HepG2 (cell line): ENCODE results near the gene CDH2. TPM values are rescaled to one million over a fixed set of nuclear protein-coding genes. Genes with fewer than 3 reads are reported as not detected.
A peak's percentile ranks its signal among the peaks of the same experiment; 100 is the strongest.

Experiments
- ASH2L ChIP-seq: fragments of 300-600, 200-600 bp; sonication (generic); IDR thresholded peaks from 2 replicates; pipeline ENCODE4 v1.7.0; 2017; ENCODE audit warnings: low read depth, mild to moderate bottlenecking, moderate library complexity, mixed read lengths, low read length; ENCODE audit not compliant: insufficient read length
- BRD4 ChIP-seq: sonication (generic); formaldehyde crosslinking; IDR thresholded peaks from 2 replicates; pipeline ENCODE4 v1.4.0; 2020; ENCODE audit warnings: missing genetic modification reagents
- CBX1 ChIP-seq: IDR thresholded peaks from one replicate; pipeline ENCODE4 v1.6.1; 2016; ENCODE audit warnings: antibody characterized with exemption, low read depth
- FOSL1 ChIP-seq: sonication (generic); formaldehyde crosslinking; IDR thresholded peaks from 2 replicates; pipeline ENCODE4 v1.9.0; 2021; ENCODE audit warnings: missing genetic modification reagents, borderline replicate concordance
- HMG20B ChIP-seq: conservative IDR thresholded peaks from 2 replicates; pipeline ENCODE4 v1.6.1; 2016; ENCODE audit warnings: missing genetic modification reagents, missing compliant biosample characterization
- MEIS1 ChIP-seq: sonication (generic); formaldehyde crosslinking; IDR thresholded peaks from 2 replicates; pipeline ENCODE4 v1.9.0; 2021; ENCODE audit warnings: mild to moderate bottlenecking, missing genetic modification reagents, moderate library complexity, borderline replicate concordance
- MXD4 ChIP-seq: IDR thresholded peaks from 2 replicates; pipeline ENCODE4 v1.6.1; 2016; ENCODE audit warnings: mild to moderate bottlenecking, missing biosample characterization, missing genetic modification reagents
- NFIC ChIP-seq: IDR thresholded peaks from 2 replicates; pipeline ENCODE4 v1.6.1; 2012; ENCODE audit warnings: mild to moderate bottlenecking, low read length, inconsistent platforms
- PHF21A ChIP-seq: sonication (generic); formaldehyde crosslinking; IDR thresholded peaks from 2 replicates; pipeline ENCODE4 v1.5.0; 2020; ENCODE audit warnings: mild to moderate bottlenecking, missing genetic modification reagents
- RARA ChIP-seq: IDR thresholded peaks from 2 replicates; pipeline ENCODE4 v1.6.1; 2016; ENCODE audit warnings: missing genetic modification reagents, missing compliant biosample characterization
- SAP130 ChIP-seq: IDR thresholded peaks from 2 replicates; pipeline ENCODE4 v1.6.1; 2016; ENCODE audit warnings: low read depth
- SRF ChIP-seq: IDR thresholded peaks from 2 replicates; pipeline ENCODE4 v1.6.1; 2011; ENCODE audit warnings: mild to moderate bottlenecking, low read depth, low read length, moderate library complexity
- TBX2 ChIP-seq: sonication (generic); formaldehyde crosslinking; IDR thresholded peaks from 2 replicates; pipeline ENCODE4 v1.5.0; 2020; ENCODE audit warnings: missing genetic modification reagents, mild to moderate bottlenecking, borderline replicate concordance
- TMF1 ChIP-seq: sonication (generic); formaldehyde crosslinking; IDR thresholded peaks from 2 replicates; pipeline ENCODE4 v1.8.1; 2022; ENCODE audit warnings: low read depth, missing genetic modification reagents
- ZNF333 ChIP-seq: sonication (generic); formaldehyde crosslinking; IDR thresholded peaks from 2 replicates; pipeline ENCODE4 v1.4.0; 2020; ENCODE audit warnings: mild to moderate bottlenecking, missing genetic modification reagents, borderline replicate concordance
- polyA plus RNA-seq, 8 experiments: library from polyadenylated mRNA; depleted of rRNA in 3 of 8; stranded (reverse) in 7 of 8; unstranded in 1 of 8; fragments of >200 nt; fragmentation: Illumina TruSeq in 4 of 8; extraction: Trizol in 4 of 8; gene quantifications; 2 replicates each; pipeline versions ENCODE4 v1.2.1 to v1.2.3, GENCODE V29; 2011 to 2016; ENCODE audit warnings: low read depth in 4 of 8, missing spikeins in 1 of 8, mixed read lengths in 1 of 8; ENCODE audit not compliant: insufficient read depth in 1 of 8
- total RNA-seq, 5 experiments: library from RNA; depleted of rRNA; stranded (reverse); fragments of >200 nt; fragmentation: Illumina TruSeq; extraction: Trizol; gene quantifications; 2 replicates each; pipeline ENCODE4 v1.2.3, GENCODE V29; 2016; ENCODE audit warnings: low read depth in 1 of 5
- TF ChIP-seq, protein P1 (sequence below): sonication (generic); formaldehyde crosslinking; IDR thresholded peaks from 2 replicates; pipeline ENCODE4 v1.4.0; 2020; ENCODE audit warnings: missing genetic modification reagents, borderline replicate concordance
- TF ChIP-seq, protein P2 (sequence below): sonication (generic); formaldehyde crosslinking; conservative IDR thresholded peaks from 2 replicates; pipeline ENCODE4 v1.4.0; 2020; ENCODE audit warnings: mild to moderate bottlenecking, missing genetic modification reagents, moderate library complexity
- TF ChIP-seq, protein P3 (sequence below): sonication (generic); formaldehyde crosslinking; IDR thresholded peaks from 2 replicates; pipeline ENCODE4 v1.4.0; 2020; ENCODE audit warnings: missing genetic modification reagents
- TF ChIP-seq, protein P4 (sequence below): sonication (generic); formaldehyde crosslinking; IDR thresholded peaks from 2 replicates; pipeline ENCODE4 v1.8.1; 2023; ENCODE audit warnings: missing genetic modification reagents, inconsistent platforms, borderline replicate concordance
- TF ChIP-seq, protein P5 (sequence below): sonication (generic); formaldehyde crosslinking; IDR thresholded peaks from 2 replicates; pipeline ENCODE4 v1.5.0; 2020; ENCODE audit warnings: missing genetic modification reagents

Gene CDH2
- total and polyA plus RNA-seq, 2 of the 13 experiments (the other 11 are each of a cell fraction or from before 2014, with no cell fraction given) = 18.6 to 36.1 TPM

DNA sequence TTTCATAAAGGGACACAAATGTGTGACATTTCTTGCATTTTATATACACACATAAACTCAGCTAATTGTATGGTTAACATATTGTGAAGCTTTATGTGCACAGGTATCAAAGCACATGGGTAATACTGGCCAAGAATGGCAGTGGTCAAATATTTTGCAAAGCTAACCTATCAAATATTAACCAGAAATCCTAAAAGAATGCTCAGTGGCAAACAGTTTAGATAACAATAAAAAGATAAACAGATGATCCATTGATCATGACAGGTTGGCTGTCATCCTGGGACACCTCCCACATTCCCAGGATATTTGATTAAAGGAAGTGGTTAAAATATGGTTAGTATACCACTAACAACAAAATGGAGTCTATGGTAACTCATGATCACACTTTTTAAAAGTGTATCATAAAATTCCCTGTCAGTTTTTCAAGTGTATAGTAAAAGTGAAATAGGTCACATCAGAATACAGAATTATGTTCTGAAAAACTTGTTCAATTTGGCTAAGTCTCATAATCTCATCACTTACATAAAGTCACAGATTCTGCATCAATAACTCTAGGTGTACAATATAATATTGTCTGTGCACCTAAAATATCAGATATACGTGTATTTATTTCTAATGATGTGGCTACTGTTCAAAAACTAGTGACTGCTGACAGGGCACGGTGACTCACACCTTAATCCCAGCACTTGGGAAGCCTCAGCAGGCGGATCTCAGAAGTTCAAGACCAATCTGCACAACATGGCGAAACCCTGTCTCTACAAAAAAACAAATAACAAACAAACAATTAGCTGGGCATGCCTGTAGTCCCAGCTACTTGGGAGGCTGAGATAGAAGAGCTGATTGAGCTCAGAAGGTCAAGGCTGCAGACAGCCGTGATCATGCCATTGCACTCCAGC, 48.9 kb downstream of the CDH2 start (continued):
- TF ChIP-seq, protein P1, sequence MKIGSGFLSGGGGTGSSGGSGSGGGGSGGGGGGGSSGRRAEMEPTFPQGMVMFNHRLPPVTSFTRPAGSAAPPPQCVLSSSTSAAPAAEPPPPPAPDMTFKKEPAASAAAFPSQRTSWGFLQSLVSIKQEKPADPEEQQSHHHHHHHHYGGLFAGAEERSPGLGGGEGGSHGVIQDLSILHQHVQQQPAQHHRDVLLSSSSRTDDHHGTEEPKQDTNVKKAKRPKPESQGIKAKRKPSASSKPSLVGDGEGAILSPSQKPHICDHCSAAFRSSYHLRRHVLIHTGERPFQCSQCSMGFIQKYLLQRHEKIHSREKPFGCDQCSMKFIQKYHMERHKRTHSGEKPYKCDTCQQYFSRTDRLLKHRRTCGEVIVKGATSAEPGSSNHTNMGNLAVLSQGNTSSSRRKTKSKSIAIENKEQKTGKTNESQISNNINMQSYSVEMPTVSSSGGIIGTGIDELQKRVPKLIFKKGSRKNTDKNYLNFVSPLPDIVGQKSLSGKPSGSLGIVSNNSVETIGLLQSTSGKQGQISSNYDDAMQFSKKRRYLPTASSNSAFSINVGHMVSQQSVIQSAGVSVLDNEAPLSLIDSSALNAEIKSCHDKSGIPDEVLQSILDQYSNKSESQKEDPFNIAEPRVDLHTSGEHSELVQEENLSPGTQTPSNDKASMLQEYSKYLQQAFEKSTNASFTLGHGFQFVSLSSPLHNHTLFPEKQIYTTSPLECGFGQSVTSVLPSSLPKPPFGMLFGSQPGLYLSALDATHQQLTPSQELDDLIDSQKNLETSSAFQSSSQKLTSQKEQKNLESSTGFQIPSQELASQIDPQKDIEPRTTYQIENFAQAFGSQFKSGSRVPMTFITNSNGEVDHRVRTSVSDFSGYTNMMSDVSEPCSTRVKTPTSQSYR (CRISPR knock-in tag) = no peak
- TF ChIP-seq, protein P2, sequence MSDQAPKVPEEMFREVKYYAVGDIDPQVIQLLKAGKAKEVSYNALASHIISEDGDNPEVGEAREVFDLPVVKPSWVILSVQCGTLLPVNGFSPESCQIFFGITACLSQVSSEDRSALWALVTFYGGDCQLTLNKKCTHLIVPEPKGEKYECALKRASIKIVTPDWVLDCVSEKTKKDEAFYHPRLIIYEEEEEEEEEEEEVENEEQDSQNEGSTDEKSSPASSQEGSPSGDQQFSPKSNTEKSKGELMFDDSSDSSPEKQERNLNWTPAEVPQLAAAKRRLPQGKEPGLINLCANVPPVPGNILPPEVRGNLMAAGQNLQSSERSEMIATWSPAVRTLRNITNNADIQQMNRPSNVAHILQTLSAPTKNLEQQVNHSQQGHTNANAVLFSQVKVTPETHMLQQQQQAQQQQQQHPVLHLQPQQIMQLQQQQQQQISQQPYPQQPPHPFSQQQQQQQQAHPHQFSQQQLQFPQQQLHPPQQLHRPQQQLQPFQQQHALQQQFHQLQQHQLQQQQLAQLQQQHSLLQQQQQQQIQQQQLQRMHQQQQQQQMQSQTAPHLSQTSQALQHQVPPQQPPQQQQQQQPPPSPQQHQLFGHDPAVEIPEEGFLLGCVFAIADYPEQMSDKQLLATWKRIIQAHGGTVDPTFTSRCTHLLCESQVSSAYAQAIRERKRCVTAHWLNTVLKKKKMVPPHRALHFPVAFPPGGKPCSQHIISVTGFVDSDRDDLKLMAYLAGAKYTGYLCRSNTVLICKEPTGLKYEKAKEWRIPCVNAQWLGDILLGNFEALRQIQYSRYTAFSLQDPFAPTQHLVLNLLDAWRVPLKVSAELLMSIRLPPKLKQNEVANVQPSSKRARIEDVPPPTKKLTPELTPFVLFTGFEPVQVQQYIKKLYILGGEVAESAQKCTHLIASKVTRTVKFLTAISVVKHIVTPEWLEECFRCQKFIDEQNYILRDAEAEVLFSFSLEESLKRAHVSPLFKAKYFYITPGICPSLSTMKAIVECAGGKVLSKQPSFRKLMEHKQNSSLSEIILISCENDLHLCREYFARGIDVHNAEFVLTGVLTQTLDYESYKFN (CRISPR knock-in tag) = peak; percentile 84
- TF ChIP-seq, protein P3, sequence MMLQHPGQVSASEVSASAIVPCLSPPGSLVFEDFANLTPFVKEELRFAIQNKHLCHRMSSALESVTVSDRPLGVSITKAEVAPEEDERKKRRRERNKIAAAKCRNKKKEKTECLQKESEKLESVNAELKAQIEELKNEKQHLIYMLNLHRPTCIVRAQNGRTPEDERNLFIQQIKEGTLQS = 0 out of 2 replicates have a peak, but pooled peaks have one; percentile 33
- TF ChIP-seq HMG20B (CRISPR knock-in tag) (peak; percentile 60), RARA (peak; percentile 99), MXD4 (peak; percentile 9; the same call in 1 of the 2 replicates), SRF (peak; percentile 60; the same call in 1 of the 2 replicates), FOSL1 (CRISPR knock-in tag) (0 out of 2 replicates have a peak, but pooled peaks have one; percentile 60), SAP130 (peak; percentile 80), NFIC (peak; percentile 83), ZNF333 (CRISPR knock-in tag) (no peak), PHF21A (CRISPR knock-in tag) (peak; percentile 55; the same call in 1 of the 2 replicates), ASH2L (peak; percentile 64), TMF1 (CRISPR knock-in tag) (no peak), TBX2 (CRISPR knock-in tag) (peak; percentile 91), BRD4 (no peak), CBX1 (no peak), MEIS1 (CRISPR knock-in tag) (peak; percentile 86)
- TF ChIP-seq, protein P4, sequence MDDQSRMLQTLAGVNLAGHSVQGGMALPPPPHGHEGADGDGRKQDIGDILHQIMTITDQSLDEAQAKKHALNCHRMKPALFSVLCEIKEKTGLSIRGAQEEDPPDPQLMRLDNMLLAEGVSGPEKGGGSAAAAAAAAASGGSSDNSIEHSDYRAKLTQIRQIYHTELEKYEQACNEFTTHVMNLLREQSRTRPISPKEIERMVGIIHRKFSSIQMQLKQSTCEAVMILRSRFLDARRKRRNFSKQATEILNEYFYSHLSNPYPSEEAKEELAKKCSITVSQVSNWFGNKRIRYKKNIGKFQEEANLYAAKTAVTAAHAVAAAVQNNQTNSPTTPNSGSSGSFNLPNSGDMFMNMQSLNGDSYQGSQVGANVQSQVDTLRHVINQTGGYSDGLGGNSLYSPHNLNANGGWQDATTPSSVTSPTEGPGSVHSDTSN (CRISPR knock-in tag) = no peak
- TF ChIP-seq, protein P5, sequence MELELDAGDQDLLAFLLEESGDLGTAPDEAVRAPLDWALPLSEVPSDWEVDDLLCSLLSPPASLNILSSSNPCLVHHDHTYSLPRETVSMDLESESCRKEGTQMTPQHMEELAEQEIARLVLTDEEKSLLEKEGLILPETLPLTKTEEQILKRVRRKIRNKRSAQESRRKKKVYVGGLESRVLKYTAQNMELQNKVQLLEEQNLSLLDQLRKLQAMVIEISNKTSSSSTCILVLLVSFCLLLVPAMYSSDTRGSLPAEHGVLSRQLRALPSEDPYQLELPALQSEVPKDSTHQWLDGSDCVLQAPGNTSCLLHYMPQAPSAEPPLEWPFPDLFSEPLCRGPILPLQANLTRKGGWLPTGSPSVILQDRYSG = no peak
